SK-N-SH (cell line): ENCODE data around the gene AKT1. TPM values are rescaled to one million over a fixed set of nuclear protein-coding genes. Genes with fewer than 3 reads are reported as not detected.

ENCODE experiments used
- CTCF ChIA-PET: fragments of 300-600, 350-600 bp; formaldehyde crosslinking; extraction: SDS; loops from one replicate; lab custom pipeline; 2021; lab: Yijun Ruan, JAX
- POLR2A ChIA-PET: fragments of 350-600 bp; sonication (Branson Sonifier 250); formaldehyde crosslinking; extraction: SDS; loops from one replicate; lab custom pipeline; 2020; ENCODE audit warnings: antibody characterized with exemption, inconsistent platforms; lab: Yijun Ruan, JAX
- DNase-seq: peaks from one replicate; pipeline ENCODE4 v3.0.0; 2012
- H2AFZ ChIP-seq: fragments of 200-600 bp; sonication (generic); 2 replicates; pipeline ENCODE4 v1.8.1; 2016; ENCODE audit warnings: antibody characterized with exemption, mild to moderate bottlenecking, low read depth
- H3F3A ChIP-seq: fragments of 200-600 bp; sonication (generic); replicated peaks from 2 replicates; pipeline ENCODE3; 2016; ENCODE audit warnings: antibody characterized with exemption, mild to moderate bottlenecking; ENCODE audit not compliant: insufficient read depth
- H3K27ac ChIP-seq, 2 experiments: fragments of 200-500 bp in 1 of 2; fragments of 200-600 bp in 1 of 2; sonication (Bioruptor generic) in 1 of 2; sonication (generic), shearing (Covaris generic) in 1 of 2; 2 replicates each; pipeline versions ENCODE4 v1.5.1 to v1.6.1; 2014 to 2016; ENCODE audit warnings: low read depth in 2 of 2, inconsistent platforms in 1 of 2, low read length in 1 of 2, mild to moderate bottlenecking in 1 of 2, mixed read lengths in 1 of 2
- H3K27me3 ChIP-seq: fragments of 200-600 bp; sonication (generic), shearing (Covaris generic); 2 replicates; pipeline ENCODE4 v1.6.1; 2016; ENCODE audit warnings: mixed run types; ENCODE audit not compliant: insufficient read depth
- H3K36me3 ChIP-seq, 2 experiments: fragments of 200-500 bp in 1 of 2; fragments of 200-600 bp in 1 of 2; sonication (Bioruptor generic) in 1 of 2; sonication (generic) in 1 of 2; replicated peaks in 1 of 2; 2 replicates each; pipeline versions ENCODE3 to v1.5.1; 2014 to 2016; ENCODE audit warnings: low read length in 1 of 2, mild to moderate bottlenecking in 1 of 2; ENCODE audit not compliant: insufficient read depth in 2 of 2, control insufficient read depth in 1 of 2
- H3K4me1 ChIP-seq, 2 experiments: fragments of 200-500 bp in 1 of 2; fragments of 200-600 bp in 1 of 2; sonication (Bioruptor generic) in 1 of 2; sonication (generic), shearing (Covaris generic) in 1 of 2; 2 replicates each; pipeline versions ENCODE4 v1.5.1 to v1.6.1; 2014 to 2016; ENCODE audit warnings: low read depth in 1 of 2, low read length in 1 of 2, mixed run types in 1 of 2; ENCODE audit not compliant: insufficient read depth in 2 of 2, control insufficient read depth in 1 of 2
- H3K4me2 ChIP-seq: fragments of 200-600 bp; sonication (generic), shearing (Covaris generic); 2 replicates; pipeline ENCODE4 v1.6.1; 2017; ENCODE audit warnings: mixed run types
- H3K4me3 ChIP-seq, 2 experiments: fragments of 200-500 bp in 1 of 2; fragments of 200-600 bp in 1 of 2; sonication (Bioruptor generic) in 1 of 2; sonication (generic), shearing (Covaris generic) in 1 of 2; 2 replicates each; pipeline versions ENCODE4 v1.5.1 to v1.8.1; 2014 to 2016; ENCODE audit warnings: low read depth in 2 of 2, inconsistent platforms in 1 of 2, low read length in 1 of 2, mild to moderate bottlenecking in 1 of 2, mixed read lengths in 1 of 2, moderate library complexity in 1 of 2
- H3K79me2 ChIP-seq: fragments of 200-600 bp; sonication (generic); 2 replicates; pipeline ENCODE4 v1.8.1; 2017; ENCODE audit warnings: mild to moderate bottlenecking; ENCODE audit not compliant: insufficient read depth
- H3K9ac ChIP-seq: fragments of 200-600 bp; sonication (generic); 2 replicates; pipeline ENCODE4 v1.6.1; 2017; ENCODE audit warnings: mixed run types
- H3K9me2 ChIP-seq: fragments of 200-600 bp; sonication (generic); 2 replicates; pipeline ENCODE4 v1.6.1; 2017; ENCODE audit warnings: mixed run types
- H3K9me3 ChIP-seq: fragments of 200-600 bp; sonication (generic); 2 replicates; pipeline ENCODE4 v1.6.1; 2017; ENCODE audit warnings: mixed run types, mild to moderate bottlenecking, moderate library complexity
- H4K20me1 ChIP-seq: fragments of 200-600 bp; sonication (generic); 2 replicates; pipeline ENCODE4 v1.6.1; 2017; ENCODE audit warnings: mild to moderate bottlenecking, mixed run types; ENCODE audit not compliant: insufficient read depth
- EP300 ChIP-seq, 2 experiments: IDR thresholded peaks; 2 replicates each; pipeline versions ENCODE4 v1.4.0 to v1.6.1; 2012; ENCODE audit warnings: borderline replicate concordance in 1 of 2, low read depth in 1 of 2, low read length in 1 of 2
- FOXJ3 ChIP-seq: sonication (generic); formaldehyde crosslinking; IDR thresholded peaks from 2 replicates; pipeline ENCODE4 v1.5.1; 2020; ENCODE audit warnings: mild to moderate bottlenecking, missing genetic modification reagents
- GABPA ChIP-seq: IDR thresholded peaks from 2 replicates; pipeline ENCODE4 v1.4.0; 2012; ENCODE audit warnings: low read depth, mild to moderate bottlenecking
- JUND ChIP-seq: IDR thresholded peaks from 2 replicates; pipeline ENCODE4 v1.4.0; 2012
- MXI1 ChIP-seq: IDR thresholded peaks from 2 replicates; pipeline ENCODE4 v1.6.1; 2012; ENCODE audit warnings: mild to moderate bottlenecking, low read depth, low read length, improper control_type of control experiment
- POLR2AphosphoS5 ChIP-seq: IDR thresholded peaks from 2 replicates; pipeline ENCODE4 v1.6.1; 2012; ENCODE audit warnings: low read depth, low read length
- RAD21 ChIP-seq: IDR thresholded peaks from 2 replicates; pipeline ENCODE4 v1.6.1; 2012; ENCODE audit warnings: mild to moderate bottlenecking, low read length
- RCOR1 ChIP-seq: fragments of 150-350 bp; IDR thresholded peaks from 2 replicates; pipeline ENCODE4 v1.6.1; 2017; ENCODE audit warnings: antibody characterized with exemption, low read length
- RFX5 ChIP-seq: IDR thresholded peaks from 2 replicates; pipeline ENCODE4 v1.6.1; 2012; ENCODE audit warnings: mild to moderate bottlenecking, improper control_type of control experiment, low read length
- SMC3 ChIP-seq: IDR thresholded peaks from 2 replicates; pipeline ENCODE4 v1.6.1; 2012; ENCODE audit warnings: low read depth, low read length, improper control_type of control experiment
- TAF1 ChIP-seq: IDR thresholded peaks from 2 replicates; pipeline ENCODE4 v1.6.1; 2012; ENCODE audit warnings: low read depth, mild to moderate bottlenecking, low read length, moderate library complexity, borderline replicate concordance
- WGBS: methylation state at CpG from one replicate; pipeline ENCODE4 v1.1.6; 2017; ENCODE audit warnings: low lambda C conversion rate; 5-methylcytosine and 5-hydroxymethylcytosine counted together
- polyA plus RNA-seq, 3 experiments: library from polyadenylated mRNA; depleted of rRNA; stranded (reverse); fragments of >200 nt; gene quantifications; 2 replicates each; pipeline ENCODE4 v1.2.3, GENCODE V29; 2012
- TF ChIP-seq, protein P1 (sequence below): fragments of 200-600 bp; sonication (generic); IDR thresholded peaks from 2 replicates; pipeline ENCODE4 v1.6.1; 2017; ENCODE audit warnings: antibody characterized with exemption, mild to moderate bottlenecking, moderate library complexity
- TF ChIP-seq, protein P2 (sequence below): IDR thresholded peaks from 2 replicates; pipeline ENCODE4; 2012

Gene AKT1
- polyA plus RNA-seq, 1 of the 3 experiments (the other 2 are of a cell fraction), result 198 TPM

DNA sequence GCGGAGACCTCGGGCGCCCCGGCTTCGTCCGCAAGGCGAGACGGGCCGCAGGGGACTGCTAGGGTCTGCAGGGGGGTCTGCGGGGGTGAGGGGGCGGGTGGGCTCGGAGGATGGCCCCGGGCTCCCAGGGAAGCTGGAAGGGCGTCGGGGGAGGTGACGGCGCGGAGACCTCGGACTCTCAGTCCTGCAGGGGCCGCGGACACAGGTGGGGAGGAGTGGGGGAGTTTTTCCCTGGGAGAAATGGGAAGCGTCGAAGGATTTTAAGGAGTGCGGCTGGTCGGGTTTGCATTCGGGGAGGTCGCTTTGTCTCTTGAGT is 31.3 kb upstream of the AKT1 start (continued):
- TF ChIP-seq EP300 (IDR thresholded peaks at IDR 0.05; ENCODE audit: borderline replicate concordance in 1 of 2, low read depth in 1 of 2, low read length in 1 of 2), result no peak
- no peak for TF ChIP-seq FOXJ3
- TF ChIP-seq JUND, result no peak
- TF ChIP-seq, protein P1, sequence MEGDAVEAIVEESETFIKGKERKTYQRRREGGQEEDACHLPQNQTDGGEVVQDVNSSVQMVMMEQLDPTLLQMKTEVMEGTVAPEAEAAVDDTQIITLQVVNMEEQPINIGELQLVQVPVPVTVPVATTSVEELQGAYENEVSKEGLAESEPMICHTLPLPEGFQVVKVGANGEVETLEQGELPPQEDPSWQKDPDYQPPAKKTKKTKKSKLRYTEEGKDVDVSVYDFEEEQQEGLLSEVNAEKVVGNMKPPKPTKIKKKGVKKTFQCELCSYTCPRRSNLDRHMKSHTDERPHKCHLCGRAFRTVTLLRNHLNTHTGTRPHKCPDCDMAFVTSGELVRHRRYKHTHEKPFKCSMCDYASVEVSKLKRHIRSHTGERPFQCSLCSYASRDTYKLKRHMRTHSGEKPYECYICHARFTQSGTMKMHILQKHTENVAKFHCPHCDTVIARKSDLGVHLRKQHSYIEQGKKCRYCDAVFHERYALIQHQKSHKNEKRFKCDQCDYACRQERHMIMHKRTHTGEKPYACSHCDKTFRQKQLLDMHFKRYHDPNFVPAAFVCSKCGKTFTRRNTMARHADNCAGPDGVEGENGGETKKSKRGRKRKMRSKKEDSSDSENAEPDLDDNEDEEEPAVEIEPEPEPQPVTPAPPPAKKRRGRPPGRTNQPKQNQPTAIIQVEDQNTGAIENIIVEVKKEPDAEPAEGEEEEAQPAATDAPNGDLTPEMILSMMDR, result no peak
- TF ChIP-seq TAF1, result no peak
- TF ChIP-seq RCOR1, result no peak

DNA sequence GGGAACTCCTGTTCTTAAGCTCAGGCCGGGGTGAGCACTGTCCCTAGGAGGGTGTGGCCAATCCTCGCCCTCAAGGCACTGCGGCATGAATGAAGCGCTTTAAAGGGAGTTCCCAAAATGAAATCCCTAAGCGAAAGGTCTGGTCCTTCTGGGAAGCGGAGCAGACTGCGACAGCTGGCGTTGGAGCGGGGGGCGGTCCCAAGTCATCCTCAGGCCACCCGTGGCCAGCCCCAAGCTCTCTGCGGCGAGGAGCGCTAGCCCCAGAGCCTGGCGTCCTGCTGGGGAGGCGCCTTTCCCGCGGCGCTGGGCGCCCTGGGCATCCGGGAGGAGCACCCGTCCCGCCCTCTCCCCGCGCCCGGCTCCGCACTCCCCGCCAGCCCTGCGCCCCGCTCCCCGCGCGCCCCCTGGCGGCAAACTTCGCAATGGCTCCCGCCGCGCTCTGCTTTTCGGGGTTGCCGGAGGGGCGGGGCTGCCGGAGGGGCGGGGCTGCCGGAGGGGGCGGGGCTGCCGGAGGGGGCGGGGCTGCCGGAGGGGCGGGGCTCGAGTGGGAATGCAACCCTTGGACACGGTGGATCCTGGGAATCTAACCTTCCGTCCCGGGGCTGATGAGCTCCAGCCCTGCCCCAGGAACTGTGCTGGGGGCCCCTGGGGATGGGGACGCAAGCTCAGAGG is 30.8 kb upstream of the AKT1 start:
- no peaks in the 10 kb centered on the region for H4K20me1 ChIP-seq

More for the DNA sequence above, 30.8 kb upstream of the AKT1 start:
- Histone ChIP-seq H2AFZ (peak overlapping the region; percentile 92; the same call in 1 of the 2 replicates), H3K9ac (peak overlapping the region; percentile 60; the same call in 1 of the 2 replicates), H3K79me2 (no peaks in the 10 kb centered on the region), H3K27ac (peak overlapping the region in 1 of 2 experiments; percentile 35; a peak in 1 of 4 replicates), H3K9me2 (no peaks in the 10 kb centered on the region), H3F3A (peaks cover 4% of the 10 kb centered on the region), H3K27me3 (no peaks in the 10 kb centered on the region), H3K9me3 (no peaks in the 10 kb centered on the region), H3K4me2 (peak overlapping the region; percentile 94), H3K36me3 (no peaks in the 10 kb centered on the region), H3K4me1 (peaks cover 0 to 14% of the 10 kb centered on the region in 2 experiments; a peak in 1 of 4 replicates)
- WGBS, result 0% methylated on average over 4 of the region's 54 CpGs
- POLR2A ChIA-PET, result interaction anchor here (0.6 to 2.4 kb wide), 4 partner anchors 9 to 74 kb away, joined by 3 to 8 read pairs (median 4); partner anchors contain the start of gene SIVA1
- CTCF ChIA-PET, result interaction anchor here (0.5 to 2.8 kb wide), 48 partner anchors 13 to 1528 kb away, joined by 3 to 85 read pairs (median 4); partner anchors contain the start of genes AKT1, CDCA4, CEP170B and SIVA1
- DNase-seq, result peak; percentile 95
- 0 out of 2 replicates have a peak, but pooled peaks have one; percentile 39 for TF ChIP-seq MXI1
- peak; percentile 61 for TF ChIP-seq SMC3
- TF ChIP-seq POLR2AphosphoS5, result peak; percentile 48
- TF ChIP-seq GABPA, result no peak
- TF ChIP-seq RAD21, result peak; percentile 60
- TF ChIP-seq, protein P2, sequence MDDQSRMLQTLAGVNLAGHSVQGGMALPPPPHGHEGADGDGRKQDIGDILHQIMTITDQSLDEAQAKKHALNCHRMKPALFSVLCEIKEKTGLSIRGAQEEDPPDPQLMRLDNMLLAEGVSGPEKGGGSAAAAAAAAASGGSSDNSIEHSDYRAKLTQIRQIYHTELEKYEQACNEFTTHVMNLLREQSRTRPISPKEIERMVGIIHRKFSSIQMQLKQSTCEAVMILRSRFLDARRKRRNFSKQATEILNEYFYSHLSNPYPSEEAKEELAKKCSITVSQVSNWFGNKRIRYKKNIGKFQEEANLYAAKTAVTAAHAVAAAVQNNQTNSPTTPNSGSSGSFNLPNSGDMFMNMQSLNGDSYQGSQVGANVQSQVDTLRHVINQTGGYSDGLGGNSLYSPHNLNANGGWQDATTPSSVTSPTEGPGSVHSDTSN, result 0 out of 2 replicates have a peak, but pooled peaks have one; percentile 6
- TF ChIP-seq, protein P1, result peak; percentile 57
- no peak for TF ChIP-seq RFX5
- TF ChIP-seq, all 33 proteins: peak for 6
- H3K4me3 ChIP-seq, result peak overlapping the region; percentile 57 to 65
